Mammary epithelial cell (primary cell): ENCODE results near the gene CD320.

ENCODE experiments used
- EZH2 ChIP-seq: IDR thresholded peaks from 2 replicates; pipeline ENCODE4 v1.6.1; 2012; ENCODE audit warnings: low read length, inconsistent platforms, borderline replicate concordance
- TF ChIP-seq, protein P1 (sequence below), 2 donors: IDR thresholded peaks in 1 of 2; conservative IDR thresholded peaks in 1 of 2; 2 replicates each; pipeline ENCODE4 v1.5.1; 2011 to 2012; ENCODE audit warnings: inconsistent platforms in 2 of 2, low read length in 2 of 2, mild to moderate bottlenecking in 2 of 2, control low read depth in 1 of 2, low read depth in 1 of 2; ENCODE audit not compliant: insufficient read depth in 1 of 2; ENCODE audit errors: extremely low read depth in 1 of 2

- TF ChIP-seq EZH2: no peak
- TF ChIP-seq, protein P1, sequence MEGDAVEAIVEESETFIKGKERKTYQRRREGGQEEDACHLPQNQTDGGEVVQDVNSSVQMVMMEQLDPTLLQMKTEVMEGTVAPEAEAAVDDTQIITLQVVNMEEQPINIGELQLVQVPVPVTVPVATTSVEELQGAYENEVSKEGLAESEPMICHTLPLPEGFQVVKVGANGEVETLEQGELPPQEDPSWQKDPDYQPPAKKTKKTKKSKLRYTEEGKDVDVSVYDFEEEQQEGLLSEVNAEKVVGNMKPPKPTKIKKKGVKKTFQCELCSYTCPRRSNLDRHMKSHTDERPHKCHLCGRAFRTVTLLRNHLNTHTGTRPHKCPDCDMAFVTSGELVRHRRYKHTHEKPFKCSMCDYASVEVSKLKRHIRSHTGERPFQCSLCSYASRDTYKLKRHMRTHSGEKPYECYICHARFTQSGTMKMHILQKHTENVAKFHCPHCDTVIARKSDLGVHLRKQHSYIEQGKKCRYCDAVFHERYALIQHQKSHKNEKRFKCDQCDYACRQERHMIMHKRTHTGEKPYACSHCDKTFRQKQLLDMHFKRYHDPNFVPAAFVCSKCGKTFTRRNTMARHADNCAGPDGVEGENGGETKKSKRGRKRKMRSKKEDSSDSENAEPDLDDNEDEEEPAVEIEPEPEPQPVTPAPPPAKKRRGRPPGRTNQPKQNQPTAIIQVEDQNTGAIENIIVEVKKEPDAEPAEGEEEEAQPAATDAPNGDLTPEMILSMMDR (conservative IDR thresholded peaks at IDR 0.05 in 1 of 2, IDR thresholded peaks at IDR 0.05 in 1 of 2; ENCODE audit: extremely low read depth in 1 of 2, insufficient read depth in 1 of 2, low read depth in 1 of 2, low read length in 2 of 2): no peak
Observed at GRCh38 chr19:8325454-8325853, 17.3 kb upstream of the CD320 start.
